HEK293 (cell line): Measurements from ENCODE around the gene FAM219B.
A peak's percentile ranks its signal among the peaks of the same experiment; 100 is the strongest.
"Not testable (repeated sequence)": the region's sequence is repeated elsewhere in the genome, so short reads cannot be mapped to it uniquely, and the experiment has no call there.

Experiments used
- CTCF ChIA-PET: fragments of 350-600 bp; formaldehyde crosslinking; extraction: SDS; loops from one replicate; lab custom pipeline; 2021; ENCODE audit warnings: antibody characterized with exemption; lab: Yijun Ruan, JAX
- POLR2A ChIA-PET: fragments of 300-600 bp; formaldehyde crosslinking; extraction: SDS; loops from one replicate; lab custom pipeline; 2020; ENCODE audit warnings: antibody characterized with exemption, inconsistent platforms; lab: Yijun Ruan, JAX
- H3K27ac ChIP-seq: fragments of 200-500 bp; sonication (Bioruptor generic); 2 replicates; pipeline ENCODE4 v1.5.1; 2014; ENCODE audit warnings: low read depth, low read length, control low read depth, inconsistent platforms; ENCODE audit errors: extremely low read depth
- H3K36me3 ChIP-seq, 2 experiments: fragments of 200-500 bp in 1 of 2; sonication (Bioruptor generic) in 1 of 2; 1 replicate in 1 of 2; 2 replicates in 1 of 2; pipeline ENCODE4 v1.5.1; 2014 to 2017; ENCODE audit warnings: inconsistent platforms in 2 of 2, low read length in 2 of 2; ENCODE audit not compliant: control insufficient read depth in 2 of 2, insufficient read depth in 1 of 2
- H3K4me1 ChIP-seq: fragments of 200-500 bp; sonication (Bioruptor generic); 2 replicates; pipeline ENCODE4 v1.5.1; 2014; ENCODE audit warnings: mild to moderate bottlenecking, low read length, inconsistent platforms; ENCODE audit not compliant: control insufficient read depth, insufficient read depth
- H3K4me3 ChIP-seq: 2 replicates; pipeline ENCODE4 v1.5.1; 2011; ENCODE audit warnings: low read depth, mild to moderate bottlenecking, control low read depth, low read length, moderate library complexity
- H3K9me3 ChIP-seq: fragments of 200-500 bp; sonication (Bioruptor generic); 2 replicates; pipeline ENCODE4 v1.5.1; 2014; ENCODE audit warnings: low read depth, low read length, inconsistent platforms; ENCODE audit not compliant: control insufficient read depth, insufficient read depth
- BCL11A ChIP-seq: fragments of 450-650 bp; formaldehyde crosslinking; IDR thresholded peaks from 2 replicates; pipeline ENCODE4 v1.5.1; 2016; ENCODE audit warnings: low read depth, missing biosample characterization, missing genetic modification characterization
- CTCF ChIP-seq: fragments of 450-650 bp; formaldehyde crosslinking; IDR thresholded peaks from 2 replicates; pipeline ENCODE4 v1.5.1; 2016; ENCODE audit warnings: missing biosample characterization, missing genetic modification characterization
- GLIS1 ChIP-seq: fragments of 450-650 bp; formaldehyde crosslinking; IDR thresholded peaks from 2 replicates; pipeline ENCODE4 v1.5.1; 2016; ENCODE audit warnings: missing biosample characterization, missing genetic modification characterization
- IKZF3 ChIP-seq: fragments of 450-650 bp; IDR thresholded peaks from 2 replicates; pipeline ENCODE4 v1.5.0; 2018; ENCODE audit warnings: missing biosample characterization, mild to moderate bottlenecking, missing genetic modification characterization, moderate library complexity
- MYNN ChIP-seq: fragments of 450-650 bp; formaldehyde crosslinking; IDR thresholded peaks from 2 replicates; pipeline ENCODE4 v1.5.1; 2016; ENCODE audit warnings: missing biosample characterization, missing genetic modification characterization, borderline replicate concordance
- PATZ1 ChIP-seq: fragments of 450-650 bp; formaldehyde crosslinking; IDR thresholded peaks from 2 replicates; pipeline ENCODE4 v1.5.1; 2016; ENCODE audit warnings: missing biosample characterization, missing genetic modification characterization
- PRDM6 ChIP-seq: fragments of 450-650 bp; formaldehyde crosslinking; IDR thresholded peaks from 2 replicates; pipeline ENCODE4 v1.5.1; 2017; ENCODE audit warnings: missing biosample characterization, missing genetic modification characterization
- SCRT1 ChIP-seq: fragments of 450-650 bp; formaldehyde crosslinking; IDR thresholded peaks from 2 replicates; pipeline ENCODE4 v1.5.1; 2016; ENCODE audit warnings: missing biosample characterization, missing genetic modification characterization, borderline replicate concordance
- ZBTB11 ChIP-seq: fragments of 450-650 bp; formaldehyde crosslinking; conservative IDR thresholded peaks from 2 replicates; pipeline ENCODE4 v1.5.1; 2016; ENCODE audit warnings: low read depth, missing biosample characterization, missing genetic modification characterization
- ZBTB17 ChIP-seq: fragments of 450-650 bp; formaldehyde crosslinking; IDR thresholded peaks from 2 replicates; pipeline ENCODE4 v1.5.1; 2016; ENCODE audit warnings: missing biosample characterization, missing genetic modification characterization
- ZEB2 ChIP-seq: fragments of 450-650 bp; formaldehyde crosslinking; IDR thresholded peaks from 2 replicates; pipeline ENCODE4 v1.5.1; 2016; ENCODE audit warnings: missing biosample characterization, missing genetic modification characterization
- ZNF121 ChIP-seq: fragments of 450-650 bp; formaldehyde crosslinking; IDR thresholded peaks from 2 replicates; pipeline ENCODE4 v1.5.1; 2016; ENCODE audit warnings: missing biosample characterization, missing genetic modification characterization
- ZNF18 ChIP-seq: fragments of 450-650 bp; formaldehyde crosslinking; IDR thresholded peaks from 2 replicates; pipeline ENCODE4 v1.5.1; 2016; ENCODE audit warnings: missing biosample characterization, missing genetic modification characterization
- ZNF362 ChIP-seq: fragments of 450-650 bp; formaldehyde crosslinking; IDR thresholded peaks from 2 replicates; pipeline ENCODE4 v1.5.1; 2016; ENCODE audit warnings: missing biosample characterization, missing genetic modification characterization
- ZNF600 ChIP-seq: fragments of 450-650 bp; formaldehyde crosslinking; IDR thresholded peaks from 2 replicates; pipeline ENCODE4 v1.5.1; 2016; ENCODE audit warnings: missing biosample characterization, missing genetic modification characterization
- ZNF654 ChIP-seq: fragments of 450-650 bp; formaldehyde crosslinking; IDR thresholded peaks from 2 replicates; pipeline ENCODE4 v1.5.1; 2016; ENCODE audit warnings: low read depth, missing biosample characterization, missing genetic modification characterization
- ZNF837 ChIP-seq: fragments of 450-650 bp; formaldehyde crosslinking; IDR thresholded peaks from 2 replicates; pipeline ENCODE4 v1.5.1; 2016; ENCODE audit warnings: missing biosample characterization, missing genetic modification characterization

FAM219B gene

GRCh38 chr15:74935193-74935592 lies 28.5 kb upstream of the FAM219B start:
- ChIA-PET POLR2A (interaction anchor here (0.6 to 1.2 kb wide), 4 partner anchors 10 to 837 kb away, joined by 3 to 4 read pairs (median 3); partner anchors contain the start of gene RPP25), CTCF (interaction anchor here (0.9 to 1.5 kb wide), 7 partner anchors 15 to 269 kb away, joined by 3 to 11 read pairs (median 4); no protein-coding TSS in a partner anchor)
- not testable (repeated sequence) for H3K4me3 ChIP-seq, H3K9me3 ChIP-seq, H3K27ac ChIP-seq
- H3K36me3 ChIP-seq = peaks cover 12 to 34% of the 10 kb centered on the region in 2 experiments; a peak in 2 of 3 replicates
- TF ChIP-seq ZBTB11 (tag by site-specific recombination) (peak; percentile 69), PATZ1 (tag by site-specific recombination) (peak; percentile 25; the same call in 1 of the 2 replicates), ZNF600 (peak; percentile 79), IKZF3 (tag by site-specific recombination) (peak; percentile 81), ZEB2 (tag by site-specific recombination) (peak; percentile 38; the same call in 1 of the 2 replicates), ZNF654 (tag by site-specific recombination) (peak; percentile 46), SCRT1 (tag by site-specific recombination) (peak; percentile 67; the same call in 1 of the 2 replicates), ZNF18 (tag by site-specific recombination) (peak; percentile 40; the same call in 1 of the 2 replicates), GLIS1 (tag by site-specific recombination) (peak; percentile 52; the same call in 1 of the 2 replicates), CTCF (tag by site-specific recombination) (peak; percentile 71), ZNF362 (tag by site-specific recombination) (peak; percentile 63; the same call in 1 of the 2 replicates), ZBTB17 (peak; percentile 43; the same call in 1 of the 2 replicates)
- TF ChIP-seq, all 188 proteins: peak for 12; not testable (repeated sequence) for 176
- H3K4me1 ChIP-seq = not testable (repeated sequence)

GRCh38 chr15:74933573-74933972 lies 26.9 kb upstream of the FAM219B start:
- Histone ChIP-seq H3K4me1 (peaks cover 7% of the 10 kb centered on the region), H3K27ac (no peak overlapping the region), H3K36me3 (peaks cover 22 to 50% of the 10 kb centered on the region in 2 experiments), H3K4me3 (no peak overlapping the region), H3K9me3 (no peaks in the 10 kb centered on the region)
- CTCF ChIA-PET = interaction anchor here (0.8 to 1.1 kb wide), 2 partner anchors 13 to 18 kb away, joined by 4 to 5 read pairs; no protein-coding TSS in a partner anchor
- TF ChIP-seq ZNF837 (tag by site-specific recombination) = no peak
- no peak for TF ChIP-seq SCRT1 (tag by site-specific recombination)
- no peak for TF ChIP-seq MYNN
- TF ChIP-seq ZNF121 = no peak
- peak; percentile 12; the same call in 1 of the 2 replicates for TF ChIP-seq ZNF600
- TF ChIP-seq BCL11A (tag by site-specific recombination) = no peak
- TF ChIP-seq PRDM6 (tag by site-specific recombination) = 0 out of 2 replicates have a peak, but pooled peaks have one; percentile 37
- TF ChIP-seq ZNF362 (tag by site-specific recombination) = no peak
- POLR2A ChIA-PET = interaction anchor here (0.6 to 0.8 kb wide), 2 partner anchors 11 to 23 kb away, joined by 3 to 9 read pairs; no protein-coding TSS in a partner anchor
